ENCODE measurements around the gene C1QTNF2. TPM values are rescaled to one million over a fixed set of nuclear protein-coding genes. Genes with fewer than 3 reads are reported as not detected.
A peak's percentile ranks its signal among the peaks of the same experiment; 100 is the strongest.

C1QTNF2 gene
- total and polyA plus RNA-seq, 12 donors, result 0.40 to 1.6 (median 1.1) TPM

GRCh38 chr5:160367885-160368284 is 2.5 kb downstream of the C1QTNF2 start:
- peaks cover 0 to 35% (median 22%) of the 10 kb centered on the region in 9 donors for H3K4me1 ChIP-seq
- no peak for ATAC-seq
- DNase-seq, result no peak
- peaks cover 0 to 36% (median 0%) of the 10 kb centered on the region in 7 donors for H3K27me3 ChIP-seq
- no peak overlapping the region for H3K4me3 ChIP-seq
- intact Hi-C loops (cut with DNase I), result no loop called here
- no peak for TF ChIP-seq CTCF (IDR thresholded peaks at IDR 0.05)
- 96% methylated on average over 3 of the region's 3 CpGs for WGBS, 2 donors
- H3K36me3 ChIP-seq, result no peaks in the 10 kb centered on the region
- no peak overlapping the region for H3K27ac ChIP-seq
- no peaks in the 10 kb centered on the region for H3K9me3 ChIP-seq

- peaks cover 0 to 41% (median 27%) of the 10 kb centered on the region in 9 donors for H3K4me1 ChIP-seq
- intact Hi-C loops (cut with DNase I), result no loop called here
- 53 to 61% methylated on average over 2 of the region's 2 CpGs for WGBS, 2 donors
- no peaks in the 10 kb centered on the region for H3K36me3 ChIP-seq
- no peaks in the 10 kb centered on the region for H3K9me3 ChIP-seq
- ATAC-seq (peak in 1 of 8 donors; percentile 29), DNase-seq (no peak)
- H3K27me3 ChIP-seq, result peaks cover 0 to 30% (median 0%) of the 10 kb centered on the region in 7 donors
- no peak overlapping the region for H3K27ac ChIP-seq
- no peak overlapping the region for H3K4me3 ChIP-seq
- no peak for TF ChIP-seq CTCF (IDR thresholded peaks at IDR 0.05)
Measured at GRCh38 chr5:160367261-160367660, 3.2 kb downstream of the C1QTNF2 start.

GRCh38 chr5:160366230-160366629 is 4.2 kb downstream of the C1QTNF2 start:
- ATAC-seq (no peak), DNase-seq (no peak)
- no peaks in the 10 kb centered on the region for H3K9me3 ChIP-seq
- H3K27ac ChIP-seq, result no peak overlapping the region
- intact Hi-C loops (cut with DNase I), result no loop called here
- no peak overlapping the region for H3K4me3 ChIP-seq
- H3K27me3 ChIP-seq, result peaks cover 0 to 22% (median 0%) of the 10 kb centered on the region in 7 donors
- TF ChIP-seq CTCF (IDR thresholded peaks at IDR 0.05), result no peak
- H3K36me3 ChIP-seq, result no peaks in the 10 kb centered on the region
- WGBS, 2 donors, result 94% methylated on average over 2 of the region's 2 CpGs
- peaks cover 0 to 45% (median 27%) of the 10 kb centered on the region in 9 donors for H3K4me1 ChIP-seq

GRCh38 chr5:160363660-160364395 is 6.6 kb downstream of the C1QTNF2 start:
- peak in 3 of 8 donors; percentile 18 to 40 (median 21) for ATAC-seq
- Histone ChIP-seq H3K36me3 (no peaks in the 10 kb centered on the region), H3K27me3 (peaks cover 0 to 3% (median 0%) of the 10 kb centered on the region in 7 donors), H3K4me1 (peaks cover 0 to 52% (median 28%) of the 10 kb centered on the region in 9 donors), H3K27ac (peak overlapping the region in 9 of 10 donors; percentile 31 to 83 (median 52)), H3K4me3 (no peak overlapping the region), H3K9me3 (no peaks in the 10 kb centered on the region)
- TF ChIP-seq CTCF (IDR thresholded peaks at IDR 0.05), result no peak
- no peak for DNase-seq
- 76 to 79% methylated on average over 13 of the region's 13 CpGs for WGBS, 2 donors
- intact Hi-C loops (cut with DNase I), result no loop called here
